H7 (cell line): ENCODE results near the gene SEMA4C. TPM values are rescaled to one million over a fixed set of nuclear protein-coding genes. Genes with fewer than 3 reads are reported as not detected.
A peak's percentile ranks its signal among the peaks of the same experiment; 100 is the strongest.

Experiments used
- DNase-seq: peaks from one replicate; pipeline ENCODE4 v3.0.0; 2012
- H3K27me3 ChIP-seq: 2 replicates; pipeline ENCODE4 v1.6.0; 2011; ENCODE audit warnings: mild to moderate bottlenecking, low read length; ENCODE audit not compliant: control insufficient read depth, insufficient read depth
- H3K36me3 ChIP-seq: replicated peaks from 2 replicates; pipeline ENCODE4 v1.5.1; 2011; ENCODE audit warnings: low read length; ENCODE audit not compliant: control insufficient read depth, insufficient read depth
- H3K4me3 ChIP-seq: 2 replicates; pipeline ENCODE4 v1.5.1; 2011; ENCODE audit warnings: low read depth, mild to moderate bottlenecking, control low read depth, low read length, moderate library complexity; ENCODE audit not compliant: insufficient read depth
- total RNA-seq: library from RNA; depleted of rRNA; stranded (reverse); fragments of >200 nt; shearing (Covaris generic); gene quantifications from 2 replicates; pipeline ENCODE4 v1.2.3, GENCODE V29; 2014; rRNA removed

The SEMA4C gene, protein sequence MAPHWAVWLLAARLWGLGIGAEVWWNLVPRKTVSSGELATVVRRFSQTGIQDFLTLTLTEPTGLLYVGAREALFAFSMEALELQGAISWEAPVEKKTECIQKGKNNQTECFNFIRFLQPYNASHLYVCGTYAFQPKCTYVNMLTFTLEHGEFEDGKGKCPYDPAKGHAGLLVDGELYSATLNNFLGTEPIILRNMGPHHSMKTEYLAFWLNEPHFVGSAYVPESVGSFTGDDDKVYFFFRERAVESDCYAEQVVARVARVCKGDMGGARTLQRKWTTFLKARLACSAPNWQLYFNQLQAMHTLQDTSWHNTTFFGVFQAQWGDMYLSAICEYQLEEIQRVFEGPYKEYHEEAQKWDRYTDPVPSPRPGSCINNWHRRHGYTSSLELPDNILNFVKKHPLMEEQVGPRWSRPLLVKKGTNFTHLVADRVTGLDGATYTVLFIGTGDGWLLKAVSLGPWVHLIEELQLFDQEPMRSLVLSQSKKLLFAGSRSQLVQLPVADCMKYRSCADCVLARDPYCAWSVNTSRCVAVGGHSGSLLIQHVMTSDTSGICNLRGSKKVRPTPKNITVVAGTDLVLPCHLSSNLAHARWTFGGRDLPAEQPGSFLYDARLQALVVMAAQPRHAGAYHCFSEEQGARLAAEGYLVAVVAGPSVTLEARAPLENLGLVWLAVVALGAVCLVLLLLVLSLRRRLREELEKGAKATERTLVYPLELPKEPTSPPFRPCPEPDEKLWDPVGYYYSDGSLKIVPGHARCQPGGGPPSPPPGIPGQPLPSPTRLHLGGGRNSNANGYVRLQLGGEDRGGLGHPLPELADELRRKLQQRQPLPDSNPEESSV
- total RNA-seq: 89.1 and 100 TPM in 2 replicates

DNA sequence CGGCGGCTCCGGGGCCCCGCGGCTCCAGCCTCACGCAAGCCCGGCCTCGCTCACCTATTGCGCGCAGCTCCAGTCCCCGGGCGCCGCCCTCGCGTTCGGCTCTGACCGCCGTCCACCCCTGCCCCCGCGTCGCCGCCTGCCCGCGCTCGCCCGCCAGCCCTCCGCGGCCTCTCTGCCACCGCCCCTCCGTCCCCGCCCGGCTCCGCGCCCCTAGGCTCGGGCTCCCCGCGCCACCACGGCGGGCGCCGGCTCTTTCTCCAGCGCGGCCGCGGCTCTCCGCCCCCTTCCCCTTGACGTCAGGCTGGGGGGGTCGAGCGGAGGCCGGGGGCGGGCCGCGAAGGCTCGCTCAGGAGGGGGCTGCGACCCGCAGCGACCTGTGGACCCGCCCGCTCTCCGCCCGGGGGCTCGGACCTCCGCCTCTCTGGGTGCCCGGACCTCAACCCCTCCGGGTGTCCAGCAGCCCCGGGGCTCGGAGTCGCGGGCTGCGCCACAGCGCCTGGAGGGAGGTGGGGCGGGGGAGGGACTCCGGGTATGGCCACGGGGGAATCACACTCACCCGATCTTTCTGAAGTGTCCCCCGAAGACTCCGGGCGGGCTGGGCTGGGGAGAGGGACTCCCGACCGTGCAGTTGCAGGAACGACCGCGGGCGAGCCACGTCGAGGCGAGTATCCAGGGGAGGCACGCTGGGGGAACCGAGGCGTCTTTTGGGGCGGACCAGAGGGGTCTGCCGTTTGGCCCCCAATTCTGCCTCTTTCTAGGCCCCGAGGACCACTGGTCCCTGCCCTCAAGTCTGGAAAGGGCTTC lies at the start of gene SEMA4C:
Gene SEMA4C (minus strand): TSS at position 259 of the 804 bp plus-strand sequence. CDS start 2,194 bp downstream, outside the sequence.
- DNase-seq: peak; percentile 90

DNA sequence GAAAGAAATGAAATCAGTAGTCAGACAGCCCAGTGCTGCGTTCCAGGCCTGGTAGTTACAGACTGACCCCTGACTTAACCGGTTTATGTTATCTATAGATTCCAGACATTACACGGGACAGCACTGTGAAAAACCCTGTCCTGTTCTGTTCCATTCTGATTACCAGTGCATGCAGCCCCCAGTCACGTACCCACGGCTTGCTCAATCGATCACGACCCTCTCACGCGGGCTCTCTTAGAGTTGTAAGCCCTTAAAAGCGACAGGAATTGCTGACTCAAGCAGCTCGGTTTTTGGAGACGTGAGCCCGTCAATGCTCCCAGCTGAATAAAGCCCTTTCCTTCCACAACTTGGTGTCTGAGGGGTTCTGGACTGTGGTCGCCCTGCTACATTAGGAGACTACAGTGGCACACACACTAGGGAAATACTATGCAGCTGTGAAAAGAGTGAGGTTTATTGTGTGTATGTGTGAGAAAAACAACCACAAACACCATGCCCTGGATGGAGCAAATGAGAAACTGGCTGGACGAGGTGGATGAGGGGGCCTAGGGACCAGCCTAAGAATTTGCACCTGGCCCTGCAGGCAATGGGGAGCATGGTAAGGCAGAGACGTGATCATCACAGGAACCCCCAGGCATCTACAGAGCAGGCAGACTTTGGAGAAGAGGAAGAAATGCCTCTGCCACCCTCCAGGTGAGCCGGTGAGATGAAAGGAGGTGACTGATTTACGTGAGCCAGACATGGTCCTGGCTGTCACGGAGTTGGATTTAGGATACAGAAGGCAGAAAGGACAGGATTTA lies 49.1 kb upstream of the SEMA4C start:
- no peak for DNase-seq
- peaks cover 13% of the 10 kb centered on the region; the same call in 1 of the 2 replicates for H3K27me3 ChIP-seq
- H3K4me3 ChIP-seq: no peak overlapping the region
- H3K36me3 ChIP-seq: no peaks in the 10 kb centered on the region

More for the DNA sequence above, at the start of gene SEMA4C:
- Histone ChIP-seq H3K4me3 (peak within 1 kb of the TSS; percentile 95), H3K27me3 (peaks cover 2% of the 10 kb centered on the region; the same call in 1 of the 2 replicates), H3K36me3 (peaks cover 25% of the 10 kb centered on the region)

DNA sequence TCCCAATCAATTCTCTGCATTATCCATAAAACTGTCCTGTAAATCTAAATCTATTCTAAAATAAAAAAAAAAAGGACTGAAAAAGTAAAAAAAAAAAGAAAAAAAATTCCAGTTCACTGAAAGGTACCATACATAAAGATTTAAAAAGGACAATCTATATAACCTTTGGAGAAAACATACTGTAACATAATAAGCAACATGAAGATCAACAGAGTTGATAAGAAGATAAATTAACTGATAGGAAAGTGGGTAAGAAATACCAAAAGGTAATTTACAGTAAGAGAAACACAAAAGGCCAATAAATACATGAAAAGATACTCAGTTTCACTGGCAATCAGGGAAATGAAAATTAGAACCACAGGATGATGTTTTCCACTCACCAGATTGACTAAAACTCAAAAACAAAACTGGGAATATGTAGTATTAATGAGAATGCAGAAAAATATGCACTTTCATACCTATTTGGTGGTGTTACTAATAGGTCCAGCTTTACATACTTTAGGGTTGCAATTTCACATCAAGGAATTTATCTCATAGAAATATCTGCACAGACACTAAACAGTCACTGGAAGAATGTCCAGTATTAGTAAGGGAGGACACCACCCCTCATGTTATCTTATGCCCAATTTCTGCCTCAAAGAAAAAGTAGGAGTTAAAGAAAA lies 48.3 kb upstream of the SEMA4C start:
- H3K4me3 ChIP-seq: no peak overlapping the region
- H3K36me3 ChIP-seq: no peaks in the 10 kb centered on the region
- H3K27me3 ChIP-seq: peaks cover 13% of the 10 kb centered on the region; the same call in 1 of the 2 replicates
- no peak for DNase-seq

DNA sequence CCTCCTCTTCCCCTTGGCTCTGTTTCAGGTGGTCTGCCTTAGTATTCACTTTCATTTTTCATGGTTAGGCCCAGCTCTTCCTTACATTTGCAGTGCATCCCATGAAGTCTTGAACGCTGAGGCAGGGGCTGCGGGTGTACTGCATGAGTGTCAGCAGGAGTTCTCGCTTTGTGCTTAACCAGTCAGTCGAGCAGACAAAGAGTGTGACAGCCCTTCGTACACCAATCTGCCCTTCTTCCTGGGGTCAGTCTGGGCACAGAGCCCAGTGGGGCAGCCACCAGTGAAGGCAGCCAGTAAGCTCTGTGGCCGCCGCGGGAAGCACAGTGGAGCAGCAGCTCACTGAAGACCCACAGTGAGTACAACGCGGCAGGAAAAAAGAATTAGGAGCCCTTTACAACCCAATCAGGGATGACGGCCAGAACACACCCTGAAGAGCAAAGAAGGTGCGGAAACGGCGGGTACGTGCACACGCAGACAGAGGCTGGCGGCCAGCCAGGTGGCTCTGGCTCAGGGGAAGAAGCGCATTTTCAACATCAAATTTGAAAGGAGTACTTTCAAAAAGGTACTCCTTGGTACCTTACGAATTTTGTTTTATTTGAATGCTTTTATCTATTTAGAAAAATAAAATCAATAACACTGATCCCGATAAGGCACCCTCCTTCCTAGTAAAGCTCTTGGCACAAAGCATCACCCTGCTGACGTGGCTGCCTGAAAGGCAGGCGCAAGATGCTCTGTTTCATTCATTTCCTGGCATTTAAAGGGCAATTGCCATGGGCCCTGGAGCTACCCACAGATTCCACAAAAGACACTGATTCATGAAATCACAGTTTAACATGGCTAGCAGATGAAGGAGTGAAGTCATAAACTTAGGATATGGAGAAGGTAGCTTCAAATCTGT lies 47.0 kb upstream of the SEMA4C start:
- Histone ChIP-seq H3K36me3 (no peaks in the 10 kb centered on the region), H3K27me3 (peaks cover 15% of the 10 kb centered on the region; the same call in 1 of the 2 replicates), H3K4me3 (no peak overlapping the region)
- DNase-seq: no peak

DNA sequence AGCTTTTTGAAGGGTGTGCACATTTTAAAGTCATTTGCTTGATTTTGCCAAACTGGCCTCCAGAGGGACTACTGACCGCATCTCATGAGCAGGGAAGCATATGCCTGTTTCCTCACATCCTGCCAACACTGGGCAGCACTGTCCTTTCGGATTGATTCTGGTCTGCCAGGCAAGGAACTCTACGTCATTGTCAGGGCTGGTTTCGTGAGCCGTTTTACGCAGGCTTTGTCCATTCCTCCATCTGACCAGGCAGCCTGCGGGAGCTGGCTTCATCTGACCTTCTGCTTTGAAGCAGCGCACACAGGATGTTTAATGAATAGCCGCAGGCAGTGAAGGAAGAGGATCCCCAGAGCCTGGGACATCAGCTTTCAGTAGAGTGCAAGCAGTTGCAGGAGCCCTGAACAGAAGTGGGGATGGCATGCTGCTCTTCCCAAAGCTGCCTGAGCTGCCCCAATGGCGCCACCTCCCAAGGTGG lies 46.3 kb upstream of the SEMA4C start:
- Histone ChIP-seq H3K36me3 (no peaks in the 10 kb centered on the region), H3K27me3 (peaks cover 12% of the 10 kb centered on the region), H3K4me3 (no peak overlapping the region)
- no peak for DNase-seq

DNA sequence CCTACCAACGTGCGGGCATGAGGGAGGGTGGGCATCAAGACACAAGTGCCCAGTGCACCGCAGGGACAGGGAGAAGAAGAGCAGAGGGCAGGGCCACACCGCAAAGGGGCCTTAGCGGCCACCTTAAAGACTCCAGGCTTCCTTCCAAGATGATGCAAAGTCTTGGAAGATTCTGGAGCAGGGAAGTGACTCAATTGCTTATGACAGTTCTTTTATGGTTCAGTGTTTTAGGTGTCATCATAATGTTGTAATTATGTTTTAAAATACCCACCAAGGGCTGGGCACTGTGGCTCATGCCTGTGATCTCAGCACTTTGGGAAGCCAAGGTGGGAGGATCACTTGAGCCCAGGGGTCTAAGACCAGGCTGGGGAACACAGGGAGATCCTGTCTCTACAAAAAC lies 44.5 kb upstream of the SEMA4C start:
- no peak for DNase-seq
- no peak overlapping the region for H3K4me3 ChIP-seq
- H3K27me3 ChIP-seq: peaks cover 8% of the 10 kb centered on the region
- H3K36me3 ChIP-seq: no peaks in the 10 kb centered on the region

DNA sequence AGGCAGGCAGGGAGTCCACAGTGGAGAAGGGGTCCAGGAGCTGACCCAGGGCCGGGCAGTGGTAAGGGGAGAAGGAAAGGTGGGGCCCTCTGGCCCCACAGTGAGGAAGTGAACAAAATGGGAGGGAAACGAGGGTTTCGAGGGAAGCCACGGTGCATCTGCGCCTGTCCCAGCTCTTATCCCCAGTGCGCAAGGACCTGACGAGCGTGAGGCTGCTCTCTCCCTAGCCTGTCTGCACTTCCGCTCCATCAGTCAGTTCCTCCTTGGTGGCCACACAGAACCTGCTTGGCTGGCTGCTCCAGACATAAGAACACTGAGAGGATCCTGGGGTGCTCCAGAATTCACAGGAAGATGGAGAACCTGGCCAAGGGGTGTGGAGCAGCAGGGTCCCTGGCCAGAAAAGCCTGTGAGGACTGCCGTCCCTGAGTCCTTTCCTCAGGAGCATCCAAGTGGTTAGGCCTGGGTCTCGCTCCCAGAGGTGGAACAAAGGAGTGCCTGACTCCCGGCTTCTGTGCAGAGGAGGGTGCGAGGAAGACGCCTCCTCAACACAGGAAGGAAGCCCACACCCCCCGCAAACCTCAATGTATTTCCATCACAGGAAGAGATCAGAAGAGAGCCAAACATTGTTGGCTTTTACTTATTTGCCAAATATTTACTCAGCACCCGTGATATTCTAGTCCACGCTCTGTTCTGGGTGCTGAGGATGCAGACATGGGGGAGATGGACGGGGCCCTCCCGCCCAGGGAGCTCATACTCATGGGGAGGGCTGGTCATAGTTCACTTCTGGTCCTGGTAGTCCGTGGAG lies 43.7 kb upstream of the SEMA4C start:
- no peaks in the 10 kb centered on the region for H3K36me3 ChIP-seq
- DNase-seq: no peak
- no peak overlapping the region for H3K4me3 ChIP-seq
- H3K27me3 ChIP-seq: peaks cover 5% of the 10 kb centered on the region

DNA sequence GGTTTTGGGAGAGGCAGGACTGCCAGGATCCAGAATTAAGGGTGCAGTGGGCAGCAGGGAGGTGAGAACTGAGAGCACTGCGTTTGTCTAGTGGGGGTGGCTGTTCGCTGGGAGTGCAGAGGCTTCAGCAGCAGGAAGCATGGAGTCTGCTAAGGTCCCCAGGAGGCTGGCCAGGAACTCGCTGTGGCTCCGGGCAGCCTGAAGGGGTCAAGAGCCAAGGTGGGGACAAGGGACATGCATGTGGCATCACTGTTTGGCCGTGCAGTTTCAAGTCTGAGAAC lies 43.2 kb upstream of the SEMA4C start:
- no peak for DNase-seq
- H3K36me3 ChIP-seq: no peaks in the 10 kb centered on the region
- peaks cover 5% of the 10 kb centered on the region for H3K27me3 ChIP-seq
- no peak overlapping the region for H3K4me3 ChIP-seq

DNA sequence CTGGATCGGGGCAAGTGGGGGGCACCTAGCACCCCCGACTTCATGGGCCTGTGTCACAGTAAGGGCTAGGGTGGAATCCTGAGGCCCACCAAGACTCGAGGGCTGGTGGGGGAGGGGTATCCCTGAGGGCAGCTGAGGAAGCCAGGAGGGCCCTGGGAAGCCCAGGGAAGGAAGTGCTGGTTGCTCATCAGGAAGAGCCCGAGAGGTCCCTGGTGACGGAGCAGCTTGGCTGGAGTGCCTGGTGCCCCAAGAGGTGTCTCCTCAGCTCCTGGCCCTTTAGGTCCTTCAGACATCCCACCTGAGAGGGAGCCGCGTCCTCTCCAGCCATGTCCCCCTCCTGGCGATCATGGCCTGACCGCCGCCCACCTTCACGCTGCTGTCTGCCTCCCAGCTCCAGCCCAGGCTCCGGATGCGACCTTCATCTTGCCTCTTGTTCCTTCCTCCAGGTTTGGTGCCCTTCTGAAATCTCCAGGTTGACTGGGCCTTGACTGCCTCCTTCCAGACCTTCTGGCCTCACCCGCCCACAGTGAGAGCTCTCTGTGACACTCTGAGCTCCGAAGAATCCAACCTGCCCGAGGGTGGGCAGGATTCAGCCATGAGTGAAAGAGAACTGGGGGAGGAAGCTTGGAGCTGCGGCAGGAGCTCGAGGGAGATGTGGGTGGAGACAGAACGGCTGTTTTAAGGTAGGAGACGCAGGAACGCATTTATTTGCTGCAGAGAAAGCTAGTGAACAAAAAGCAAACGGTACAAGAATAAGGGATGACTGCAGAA lies 42.7 kb upstream of the SEMA4C start:
- no peaks in the 10 kb centered on the region for H3K36me3 ChIP-seq

DNA sequence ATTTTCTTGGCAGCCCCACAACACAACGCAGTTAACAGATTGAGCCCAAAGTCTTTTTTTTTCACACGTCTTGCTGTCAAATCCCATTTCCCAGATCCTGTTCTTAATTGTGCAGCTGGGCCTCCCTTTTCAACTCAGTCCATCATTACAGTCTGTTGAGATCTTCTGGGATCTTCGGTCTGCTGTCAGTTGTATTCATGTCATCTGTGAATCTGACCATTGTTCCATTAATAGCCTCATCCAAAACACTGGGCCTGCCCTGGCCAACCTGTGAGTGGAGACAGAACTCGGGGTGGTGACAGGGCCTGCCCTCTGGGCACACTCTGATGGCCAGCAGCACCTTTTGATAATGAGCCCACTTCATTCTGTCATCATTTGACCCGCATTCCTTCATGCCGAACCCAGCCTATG lies 39.7 kb upstream of the SEMA4C start:
- no peak for DNase-seq
- Histone ChIP-seq H3K36me3 (no peaks in the 10 kb centered on the region), H3K27me3 (peaks cover 5% of the 10 kb centered on the region), H3K4me3 (no peak overlapping the region)

More for the DNA sequence above, 42.7 kb upstream of the SEMA4C start:
- Histone ChIP-seq H3K4me3 (no peak overlapping the region), H3K27me3 (peaks cover 5% of the 10 kb centered on the region)
- DNase-seq: no peak
